ENCODE data around the gene PCGF1. TPM values are rescaled to one million over a fixed set of nuclear protein-coding genes. Genes with fewer than 3 reads are reported as not detected.

The PCGF1 gene
- total RNA-seq, 3 donors from 2014 or later (not counting 1 experiment from before 2014, with no cell fraction given), result 22.9 to 35.9 (median 33.2) TPM

DNA sequence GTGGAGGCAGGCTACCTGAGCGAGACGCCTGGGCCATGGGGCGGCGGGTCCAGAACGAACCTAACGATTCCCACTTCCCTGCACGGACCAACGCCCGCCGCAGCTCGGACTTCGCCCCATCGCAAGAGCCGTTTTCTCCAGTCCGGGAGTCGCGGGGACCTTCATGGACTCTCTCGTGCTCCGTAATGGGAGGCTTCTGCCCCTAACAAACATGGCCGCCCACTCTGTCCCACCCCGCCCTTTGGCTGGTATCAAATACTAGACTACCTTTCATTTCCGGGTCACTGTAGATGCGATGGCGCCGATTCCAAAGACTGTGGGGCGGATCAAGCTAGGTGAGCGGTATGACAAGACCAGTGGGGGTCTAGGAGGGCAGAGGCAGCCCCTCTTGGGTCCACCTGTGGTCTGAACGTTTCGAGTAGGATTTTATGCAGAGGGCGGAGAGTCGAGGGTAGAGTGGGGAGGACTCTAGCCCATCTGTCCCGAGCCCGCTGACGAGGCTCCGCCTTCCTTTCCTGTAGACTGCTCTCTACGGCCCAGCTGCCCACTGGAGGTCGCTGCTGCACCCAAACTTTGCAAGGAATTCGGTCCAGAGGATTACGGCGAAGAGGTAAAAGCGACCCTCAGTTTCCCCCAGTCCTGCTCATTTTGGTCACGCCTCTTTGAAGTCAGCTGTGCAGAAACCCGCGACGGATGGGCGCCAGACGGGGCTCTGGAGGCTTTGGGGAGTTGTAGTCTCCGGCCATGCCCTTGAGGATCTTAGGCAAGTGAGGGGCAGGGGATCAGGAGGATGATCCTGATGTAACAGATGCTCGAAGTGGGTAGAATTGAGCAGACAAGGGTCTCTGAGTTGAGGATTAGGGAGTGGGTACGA is 24.5 kb downstream of the PCGF1 start, which contains the start of the genes CCDC142 and TTC31:
TSS of gene CCDC142 (minus strand) at position 198 of the 874 bp plus-strand sequence. CDS start at position 37, 161 bp downstream.
TSS of gene TTC31 (plus strand) at position 281 of the 874 bp plus-strand sequence. CDS start at position 296, 15 bp downstream.
- TF ChIP-seq, protein P1, sequence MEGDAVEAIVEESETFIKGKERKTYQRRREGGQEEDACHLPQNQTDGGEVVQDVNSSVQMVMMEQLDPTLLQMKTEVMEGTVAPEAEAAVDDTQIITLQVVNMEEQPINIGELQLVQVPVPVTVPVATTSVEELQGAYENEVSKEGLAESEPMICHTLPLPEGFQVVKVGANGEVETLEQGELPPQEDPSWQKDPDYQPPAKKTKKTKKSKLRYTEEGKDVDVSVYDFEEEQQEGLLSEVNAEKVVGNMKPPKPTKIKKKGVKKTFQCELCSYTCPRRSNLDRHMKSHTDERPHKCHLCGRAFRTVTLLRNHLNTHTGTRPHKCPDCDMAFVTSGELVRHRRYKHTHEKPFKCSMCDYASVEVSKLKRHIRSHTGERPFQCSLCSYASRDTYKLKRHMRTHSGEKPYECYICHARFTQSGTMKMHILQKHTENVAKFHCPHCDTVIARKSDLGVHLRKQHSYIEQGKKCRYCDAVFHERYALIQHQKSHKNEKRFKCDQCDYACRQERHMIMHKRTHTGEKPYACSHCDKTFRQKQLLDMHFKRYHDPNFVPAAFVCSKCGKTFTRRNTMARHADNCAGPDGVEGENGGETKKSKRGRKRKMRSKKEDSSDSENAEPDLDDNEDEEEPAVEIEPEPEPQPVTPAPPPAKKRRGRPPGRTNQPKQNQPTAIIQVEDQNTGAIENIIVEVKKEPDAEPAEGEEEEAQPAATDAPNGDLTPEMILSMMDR (IDR thresholded peaks at IDR 0.05), result peak; percentile 85
- H3K4me1 ChIP-seq (ENCODE audit: control insufficient read depth, insufficient read depth, low read length), result peaks cover 29% of the 10 kb centered on the region
- H3K27ac Mint-ChIP-seq, result peak within 1 kb of the TSS; percentile 97
- H3K4me3 ChIP-seq (ENCODE audit: low read length), result peak within 1 kb of the TSS; percentile 81
- H3K9me3 Mint-ChIP-seq, result no peaks in the 10 kb centered on the region
- peaks cover 8% of the 10 kb centered on the region for H3K36me3 Mint-ChIP-seq
- peak within 1 kb of the TSS; percentile 88 for H3K27ac ChIP-seq (ENCODE audit: low read length)
- H3K27me3 ChIP-seq (ENCODE audit: control insufficient read depth, insufficient read depth, low read length), result no peaks in the 10 kb centered on the region
- H3K4me3 Mint-ChIP-seq, result peak within 1 kb of the TSS; percentile 99
- no peaks in the 10 kb centered on the region for H3K9me3 ChIP-seq (ENCODE audit: control insufficient read depth, insufficient read depth, low read length)
- peaks cover 20% of the 10 kb centered on the region for H3K36me3 ChIP-seq (ENCODE audit: control insufficient read depth, insufficient read depth, low read length)
- WGBS (ENCODE audit: insufficient coverage), result under 1% methylated on average over 50 of the region's 50 CpGs
- DNase-seq (peak; percentile 88 to 96), ATAC-seq (peak; percentile 91 to 98 (median 92))
- peaks cover 24 to 35% of the 10 kb centered on the region in 2 donors for H3K4me1 Mint-ChIP-seq
- no peaks in the 10 kb centered on the region for H3K27me3 Mint-ChIP-seq (ENCODE audit: low read depth in 2 of 2)
- intact Hi-C loops (cut with micrococcal nuclease), result loop anchor here (1.0 to 2.0 kb wide), 8 partner anchors 11 to 394 kb away; partner anchors contain the start of genes C2orf81, INO80B, MRPL53 and PCGF1

DNA sequence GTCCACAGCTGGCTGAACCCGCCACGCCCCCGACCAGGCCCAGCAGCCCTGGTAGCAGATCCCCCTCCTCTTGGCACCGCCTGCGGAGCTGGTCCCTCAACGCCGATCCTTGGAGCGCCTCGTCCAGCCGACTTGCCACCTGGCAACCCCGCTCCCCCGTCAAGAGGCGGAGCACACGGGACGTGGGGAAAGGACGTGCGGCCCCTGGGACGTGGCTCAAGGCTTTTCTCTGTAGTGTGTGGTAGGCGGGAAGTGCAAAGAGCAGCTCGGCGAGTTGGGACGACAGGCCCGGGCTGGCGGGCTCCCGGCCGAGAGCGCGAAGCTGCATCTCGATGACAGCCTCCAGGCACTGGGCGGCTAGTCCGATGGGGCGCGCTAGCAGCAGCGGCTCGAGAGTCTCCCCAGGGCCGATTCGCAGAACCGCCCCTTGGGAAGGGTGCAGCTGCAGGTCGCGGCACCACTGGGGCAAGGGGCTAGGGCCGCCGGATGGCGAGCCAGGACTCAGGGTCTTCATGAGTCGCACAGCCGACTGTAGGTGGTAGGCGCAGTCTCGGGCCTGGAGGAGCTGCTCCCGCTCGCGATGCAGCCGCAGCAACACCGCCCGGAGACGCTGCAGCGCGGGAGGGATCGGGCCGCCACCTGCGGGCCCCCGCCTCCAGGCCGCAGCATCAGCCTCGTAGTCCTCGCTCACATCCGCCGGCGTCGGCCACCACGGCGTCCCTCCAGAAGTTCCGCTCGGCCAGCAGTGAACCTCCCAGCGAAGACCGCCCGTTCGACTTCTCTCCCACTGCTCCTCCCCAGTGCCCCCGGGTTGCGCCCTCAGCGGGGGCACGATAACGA is 25.3 kb downstream of the PCGF1 start:
- H3K4me1 Mint-ChIP-seq, result peaks cover 24 to 40% of the 10 kb centered on the region in 2 donors
- H3K4me3 Mint-ChIP-seq, result peak overlapping the region; percentile 99
- intact Hi-C loops (cut with micrococcal nuclease), result loop anchor here (2.0 kb wide), 2 partner anchors 61 to 395 kb away; partner anchors contain the start of genes C2orf81 and WDR54
- peaks cover 8% of the 10 kb centered on the region for H3K36me3 Mint-ChIP-seq
- peak overlapping the region; percentile 81 for H3K4me3 ChIP-seq (ENCODE audit: low read length)
- H3K27me3 Mint-ChIP-seq (ENCODE audit: low read depth in 2 of 2), result no peaks in the 10 kb centered on the region
- H3K36me3 ChIP-seq (ENCODE audit: control insufficient read depth, insufficient read depth, low read length), result peaks cover 21% of the 10 kb centered on the region
- H3K27ac ChIP-seq (ENCODE audit: low read length), result peak overlapping the region; percentile 88
- ATAC-seq, result peak; percentile 36 to 51 (median 41)
- no peaks in the 10 kb centered on the region for H3K9me3 Mint-ChIP-seq
- H3K9me3 ChIP-seq (ENCODE audit: control insufficient read depth, insufficient read depth, low read length), result no peaks in the 10 kb centered on the region
- 3% methylated on average over 80 of the region's 80 CpGs for WGBS (ENCODE audit: insufficient coverage)
- peak in 1 of 2 donors; percentile 72 for DNase-seq
- H3K27ac Mint-ChIP-seq, result peak overlapping the region; percentile 97
- TF ChIP-seq, protein P1 (IDR thresholded peaks at IDR 0.05), result no peak
- no peaks in the 10 kb centered on the region for H3K27me3 ChIP-seq (ENCODE audit: control insufficient read depth, insufficient read depth, low read length)
- peaks cover 29% of the 10 kb centered on the region for H3K4me1 ChIP-seq (ENCODE audit: control insufficient read depth, insufficient read depth, low read length)

DNA sequence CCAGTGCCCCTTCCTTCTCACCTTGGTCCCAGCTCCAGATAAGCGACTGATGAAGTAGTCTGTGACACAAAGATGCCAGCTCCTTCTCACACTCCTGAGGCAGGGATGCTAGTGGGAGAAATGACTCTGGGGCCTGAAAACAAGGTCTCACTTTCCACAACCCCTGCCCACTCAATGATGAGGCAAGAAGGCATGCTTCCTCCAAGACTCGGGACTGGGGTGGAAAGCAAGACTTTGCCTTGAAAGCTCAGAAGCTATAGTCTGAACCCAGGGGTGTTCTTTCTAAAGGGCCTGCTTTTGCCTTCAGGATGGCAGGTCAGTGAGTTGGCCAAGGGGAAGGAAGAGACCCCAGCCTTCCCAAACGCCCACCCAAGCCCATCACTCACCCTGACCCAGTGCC is 26.1 kb downstream of the PCGF1 start:
- TF ChIP-seq, protein P1 (IDR thresholded peaks at IDR 0.05), result no peak
- DNase-seq (no peak), ATAC-seq (no peak)
- Mint-ChIP-seq H3K36me3 (peaks cover 5% of the 10 kb centered on the region), H3K27ac (peak overlapping the region in 1 of 2 donors; percentile 97), H3K4me3 (peak overlapping the region; percentile 17), H3K9me3 (no peaks in the 10 kb centered on the region), H3K4me1 (peaks cover 23 to 34% of the 10 kb centered on the region in 2 donors), H3K27me3 (ENCODE audit: low read depth in 2 of 2) (no peaks in the 10 kb centered on the region)
- peaks cover 21% of the 10 kb centered on the region for H3K36me3 ChIP-seq (ENCODE audit: control insufficient read depth, insufficient read depth, low read length)
- intact Hi-C loops (cut with micrococcal nuclease), result no loop called here
- no peak overlapping the region for H3K4me3 ChIP-seq (ENCODE audit: low read length)
- WGBS (ENCODE audit: insufficient coverage), result 71% methylated on average over 3 of the region's 3 CpGs
- peak overlapping the region; percentile 88 for H3K27ac ChIP-seq (ENCODE audit: low read length)
- no peaks in the 10 kb centered on the region for H3K9me3 ChIP-seq (ENCODE audit: control insufficient read depth, insufficient read depth, low read length)
- no peaks in the 10 kb centered on the region for H3K27me3 ChIP-seq (ENCODE audit: control insufficient read depth, insufficient read depth, low read length)
- peaks cover 29% of the 10 kb centered on the region for H3K4me1 ChIP-seq (ENCODE audit: control insufficient read depth, insufficient read depth, low read length)

Measured in natural killer cell (primary cell).